ENCODE results near the gene LYPLAL1. TPM values are rescaled to one million over a fixed set of nuclear protein-coding genes. Genes with fewer than 3 reads are reported as not detected.

The LYPLAL1 gene
- total and polyA plus RNA-seq, 2 experiments from 2014 or later, result 32.4 to 84.6 TPM

DNA sequence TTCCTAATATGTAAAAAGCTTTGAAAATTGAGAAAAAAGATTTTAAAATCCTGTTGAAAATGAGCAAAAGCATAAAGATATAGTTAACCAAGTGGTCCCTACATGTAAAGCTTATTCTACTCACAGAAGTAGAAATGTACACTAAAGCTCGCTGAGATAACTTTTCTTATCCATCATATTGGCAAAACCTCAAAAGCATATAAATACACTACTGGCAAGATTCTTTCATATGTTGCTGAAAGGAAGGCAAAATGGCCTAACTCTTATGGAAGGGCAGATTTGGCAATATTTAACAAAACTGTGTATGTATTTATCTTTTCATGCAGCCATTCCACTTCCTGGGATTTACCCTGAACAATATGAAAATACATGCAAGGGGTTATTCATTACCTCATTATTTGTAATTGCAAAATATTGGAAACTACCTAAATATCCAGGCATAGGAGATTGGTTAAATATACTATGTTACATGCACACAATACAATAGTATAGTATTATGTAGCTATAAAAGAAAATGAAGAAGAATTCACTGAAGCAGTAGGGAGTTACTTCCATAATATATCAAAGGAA lies 43.2 kb upstream of the LYPLAL1 start:
- H3K27me3 ChIP-seq, result no peaks in the 10 kb centered on the region
- no peak overlapping the region for H3K4me3 ChIP-seq
- DNase-seq (ENCODE audit: low read depth in 1 of 2, low spot score in 1 of 2), result peak in 1 of 2 donors; percentile 52
- no peaks in the 10 kb centered on the region for H3K4me1 ChIP-seq (ENCODE audit: low read depth)
- H3K27ac ChIP-seq, result no peak overlapping the region
- H3K9me3 ChIP-seq (ENCODE audit: low read depth), result no peaks in the 10 kb centered on the region
- H3K36me3 ChIP-seq, result no peaks in the 10 kb centered on the region
- TF ChIP-seq, protein P1, sequence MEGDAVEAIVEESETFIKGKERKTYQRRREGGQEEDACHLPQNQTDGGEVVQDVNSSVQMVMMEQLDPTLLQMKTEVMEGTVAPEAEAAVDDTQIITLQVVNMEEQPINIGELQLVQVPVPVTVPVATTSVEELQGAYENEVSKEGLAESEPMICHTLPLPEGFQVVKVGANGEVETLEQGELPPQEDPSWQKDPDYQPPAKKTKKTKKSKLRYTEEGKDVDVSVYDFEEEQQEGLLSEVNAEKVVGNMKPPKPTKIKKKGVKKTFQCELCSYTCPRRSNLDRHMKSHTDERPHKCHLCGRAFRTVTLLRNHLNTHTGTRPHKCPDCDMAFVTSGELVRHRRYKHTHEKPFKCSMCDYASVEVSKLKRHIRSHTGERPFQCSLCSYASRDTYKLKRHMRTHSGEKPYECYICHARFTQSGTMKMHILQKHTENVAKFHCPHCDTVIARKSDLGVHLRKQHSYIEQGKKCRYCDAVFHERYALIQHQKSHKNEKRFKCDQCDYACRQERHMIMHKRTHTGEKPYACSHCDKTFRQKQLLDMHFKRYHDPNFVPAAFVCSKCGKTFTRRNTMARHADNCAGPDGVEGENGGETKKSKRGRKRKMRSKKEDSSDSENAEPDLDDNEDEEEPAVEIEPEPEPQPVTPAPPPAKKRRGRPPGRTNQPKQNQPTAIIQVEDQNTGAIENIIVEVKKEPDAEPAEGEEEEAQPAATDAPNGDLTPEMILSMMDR (IDR thresholded peaks at IDR 0.05; ENCODE audit: low read depth, low read length), result no peak

GRCh38 chr1:219132939-219133338 lies 40.7 kb upstream of the LYPLAL1 start:
- TF ChIP-seq, protein P1 (IDR thresholded peaks at IDR 0.05; ENCODE audit: low read depth, low read length), result no peak
- H3K27me3 ChIP-seq, result no peaks in the 10 kb centered on the region

DNA sequence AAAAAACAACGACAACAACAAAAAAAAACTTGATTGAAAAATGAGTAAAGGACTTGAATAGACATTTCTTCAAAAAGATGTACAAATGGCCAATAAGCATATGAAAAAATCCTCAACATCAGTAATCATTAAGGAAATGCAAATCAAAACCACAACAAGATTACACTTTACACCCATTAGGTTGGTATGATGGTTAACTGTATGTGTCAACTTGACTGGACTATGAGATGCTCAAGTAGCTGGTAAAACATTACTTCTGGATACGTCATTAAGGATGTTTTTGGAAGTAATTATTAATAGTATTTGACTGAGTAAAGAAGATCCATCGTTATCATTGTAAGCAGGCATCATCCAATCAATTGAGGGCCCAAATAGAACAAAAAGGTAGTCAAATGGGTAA lies 34.9 kb upstream of the LYPLAL1 start:
- H3K4me1 ChIP-seq (ENCODE audit: low read depth), result no peaks in the 10 kb centered on the region

More at GRCh38 chr1:219132939-219133338, 40.7 kb upstream of the LYPLAL1 start:
- Histone ChIP-seq H3K9me3 (ENCODE audit: low read depth) (no peaks in the 10 kb centered on the region), H3K4me3 (no peak overlapping the region), H3K27ac (no peak overlapping the region), H3K36me3 (no peaks in the 10 kb centered on the region), H3K4me1 (ENCODE audit: low read depth) (no peaks in the 10 kb centered on the region)
- DNase-seq (ENCODE audit: low read depth in 1 of 2, low spot score in 1 of 2), result no peak

GRCh38 chr1:219140303-219140877 lies 33.3 kb upstream of the LYPLAL1 start:
- no peaks in the 10 kb centered on the region for H3K4me1 ChIP-seq (ENCODE audit: low read depth)
- H3K9me3 ChIP-seq (ENCODE audit: low read depth), result no peaks in the 10 kb centered on the region
- H3K27me3 ChIP-seq, result no peaks in the 10 kb centered on the region
- DNase-seq (ENCODE audit: low read depth in 1 of 2, low spot score in 1 of 2), result no peak
- no peak overlapping the region for H3K27ac ChIP-seq
- no peaks in the 10 kb centered on the region for H3K36me3 ChIP-seq
- H3K4me3 ChIP-seq, result no peak overlapping the region
- TF ChIP-seq, protein P1 (IDR thresholded peaks at IDR 0.05; ENCODE audit: low read depth, low read length), result no peak

More for the DNA sequence above, 34.9 kb upstream of the LYPLAL1 start:
- Histone ChIP-seq H3K36me3 (no peaks in the 10 kb centered on the region), H3K27ac (no peak overlapping the region), H3K9me3 (ENCODE audit: low read depth) (no peaks in the 10 kb centered on the region), H3K27me3 (no peaks in the 10 kb centered on the region), H3K4me3 (no peak overlapping the region)
- TF ChIP-seq, protein P1 (IDR thresholded peaks at IDR 0.05; ENCODE audit: low read depth, low read length), result no peak
- no peak for DNase-seq (ENCODE audit: low read depth in 1 of 2, low spot score in 1 of 2)

DNA sequence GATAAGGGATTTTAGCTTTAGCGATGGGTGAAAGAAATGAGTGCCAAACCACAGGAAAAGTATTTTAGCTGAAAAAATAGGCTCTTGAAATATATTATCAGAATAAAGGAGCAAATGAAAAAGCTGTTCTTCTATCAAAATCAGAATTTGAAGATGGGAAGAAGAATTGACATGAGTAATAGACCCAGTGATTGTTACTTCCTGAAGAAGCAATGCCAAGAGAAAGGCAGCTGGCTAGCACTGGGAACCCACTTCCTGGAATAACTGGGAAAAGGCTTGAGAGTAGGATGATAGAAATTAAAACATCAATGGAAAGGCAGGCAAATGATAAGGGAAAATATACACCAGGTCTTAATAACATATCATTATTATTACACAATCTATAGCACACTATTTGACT lies 29.9 kb upstream of the LYPLAL1 start:
- DNase-seq (ENCODE audit: low read depth in 1 of 2, low spot score in 1 of 2), result peak in 1 of 2 donors; percentile 46
- Histone ChIP-seq H3K4me3 (no peak overlapping the region), H3K27me3 (no peaks in the 10 kb centered on the region), H3K27ac (no peak overlapping the region), H3K4me1 (ENCODE audit: low read depth) (no peaks in the 10 kb centered on the region), H3K36me3 (no peaks in the 10 kb centered on the region), H3K9me3 (ENCODE audit: low read depth) (no peaks in the 10 kb centered on the region)
- TF ChIP-seq, protein P1 (IDR thresholded peaks at IDR 0.05; ENCODE audit: low read depth, low read length), result no peak
